Spinal cord (tissue), 10 donors: ENCODE data around the gene RAB9B. TPM values are rescaled to one million over a fixed set of nuclear protein-coding genes. Genes with fewer than 3 reads are reported as not detected.
A peak's percentile ranks its signal among the peaks of the same experiment; 100 is the strongest.
"Not testable (repeated sequence)": the region's sequence is repeated elsewhere in the genome, so short reads cannot be mapped to it uniquely, and the experiment has no call there.

Experiments
- DNase-seq, 6 donors: peaks; one replicate each; pipeline versions ENCODE4 v3.0.0 to v3.0.0-alpha.2; 2013 to 2015; ENCODE audit warnings: low spot score in 6 of 6, low read depth in 4 of 6
- H3K27ac ChIP-seq: one replicate; pipeline ENCODE4 v1.5.1; 2013; ENCODE audit warnings: low read depth, low read length, control low read depth
- H3K27me3 ChIP-seq: one replicate; pipeline ENCODE4 v1.6.1; 2013; ENCODE audit warnings: low read length; ENCODE audit not compliant: control insufficient read depth, insufficient read depth
- H3K36me3 ChIP-seq: one replicate; pipeline ENCODE4 v1.6.1; 2013; ENCODE audit warnings: low read length; ENCODE audit not compliant: control insufficient read depth, insufficient read depth
- H3K4me1 ChIP-seq: one replicate; pipeline ENCODE4 v1.6.1; 2013; ENCODE audit warnings: low read length; ENCODE audit not compliant: control insufficient read depth, insufficient read depth
- H3K4me3 ChIP-seq: one replicate; pipeline ENCODE4 v1.5.1; 2013; ENCODE audit warnings: low read depth, low read length, control low read depth
- H3K9me3 ChIP-seq: one replicate; pipeline ENCODE4 v1.6.1; 2013; ENCODE audit warnings: low read length; ENCODE audit not compliant: control insufficient read depth, insufficient read depth
- WGBS: methylation state at CpG from one replicate; pipeline ENCODE4 v1.1.5; 2013; ENCODE audit warnings: missing lambda C conversion rate; ENCODE audit not compliant: insufficient coverage; 5-methylcytosine and 5-hydroxymethylcytosine counted together
- polyA plus RNA-seq, 2 donors: library from polyadenylated mRNA; unstranded; fragments of 120-200 nt; gene quantifications; one replicate each; pipeline ENCODE4 v1.2.1, GENCODE V29; 2013; ENCODE audit not compliant: insufficient read length in 2 of 2
- total RNA-seq, 2 donors: library from RNA; depleted of rRNA in 1 of 2; stranded (reverse); fragments of 120-200 nt in 1 of 2; fragments of >200 nt in 1 of 2; gene quantifications; one replicate each; pipeline versions ENCODE4 v1.2.3 to v1.2.4, GENCODE V29; 2013 to 2014
- donor health status: healthy.

RAB9B gene
- total and polyA plus RNA-seq, 4 donors, result 11.2 to 35.8 (median 23.2) TPM

DNA sequence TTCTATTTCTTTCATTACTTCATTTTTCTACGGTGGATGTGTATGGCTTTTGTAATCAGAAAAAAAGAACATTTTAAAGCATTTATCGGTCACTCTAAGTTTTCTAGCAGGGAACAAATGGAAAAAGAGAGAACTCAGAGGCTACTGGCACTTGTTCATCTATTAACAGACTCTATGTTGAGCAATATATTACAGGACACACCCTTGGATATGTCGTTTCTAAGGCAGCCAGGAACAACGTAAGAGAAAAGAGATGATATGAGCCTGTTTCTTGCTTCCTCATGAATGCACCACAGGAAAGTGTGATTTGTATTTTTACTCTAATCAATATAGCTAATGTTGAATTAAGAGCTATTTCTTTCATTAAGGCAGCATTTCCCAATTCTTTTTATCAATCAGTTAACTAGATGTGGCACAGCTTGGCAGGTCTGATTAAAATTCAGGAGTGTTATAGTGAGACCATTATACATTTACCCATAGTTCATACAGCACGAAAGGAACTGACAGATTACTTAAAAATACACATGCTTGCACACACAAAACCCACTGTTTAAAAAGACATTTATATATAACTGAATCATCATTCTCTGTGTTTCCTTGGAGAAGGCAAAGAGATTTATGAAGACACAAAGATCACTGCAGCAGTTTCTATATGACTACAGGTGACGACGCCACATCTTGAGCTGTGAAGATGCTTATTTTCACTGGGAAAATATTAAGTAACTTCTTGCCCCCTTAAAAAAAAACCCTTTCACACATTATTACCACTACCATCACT, 13.0 kb downstream of the RAB9B start:
- peak in 1 of 6 donors; percentile 1 for DNase-seq
- Histone ChIP-seq H3K27me3 (peaks cover 2% of the 10 kb centered on the region), H3K27ac (no peak overlapping the region), H3K4me3 (no peak overlapping the region), H3K9me3 (no peaks in the 10 kb centered on the region), H3K4me1 (no peaks in the 10 kb centered on the region), H3K36me3 (no peaks in the 10 kb centered on the region)
- WGBS, result no CpG with 5 or more reads among the region's 7 CpGs

DNA sequence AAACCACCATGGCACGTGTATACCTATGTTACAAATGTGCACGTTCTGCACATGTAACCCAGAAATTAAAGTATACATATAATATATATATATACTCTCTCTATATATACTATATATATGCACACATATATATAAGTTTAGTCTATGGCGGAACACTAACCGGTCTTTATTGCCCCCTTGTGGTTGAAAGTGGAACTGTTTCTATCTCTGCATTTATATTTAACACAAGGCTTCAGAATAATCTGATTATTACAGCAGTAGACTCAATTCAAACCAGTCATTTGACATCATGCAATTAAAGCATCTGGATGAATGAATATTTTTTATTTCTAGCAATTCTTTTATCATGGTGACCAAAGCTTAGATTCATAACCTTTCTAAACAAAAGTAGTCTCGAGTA, 14.6 kb downstream of the RAB9B start:
- H3K9me3 ChIP-seq, result no peaks in the 10 kb centered on the region
- no CpG with 5 or more reads among the region's 5 CpGs for WGBS
- no peak overlapping the region for H3K4me3 ChIP-seq
- H3K27ac ChIP-seq, result no peak overlapping the region
- H3K4me1 ChIP-seq, result no peaks in the 10 kb centered on the region
- H3K36me3 ChIP-seq, result no peaks in the 10 kb centered on the region
- DNase-seq, result peak in 4 of 6 donors; percentile 35 to 84 (median 57)
- H3K27me3 ChIP-seq, result no peaks in the 10 kb centered on the region

DNA sequence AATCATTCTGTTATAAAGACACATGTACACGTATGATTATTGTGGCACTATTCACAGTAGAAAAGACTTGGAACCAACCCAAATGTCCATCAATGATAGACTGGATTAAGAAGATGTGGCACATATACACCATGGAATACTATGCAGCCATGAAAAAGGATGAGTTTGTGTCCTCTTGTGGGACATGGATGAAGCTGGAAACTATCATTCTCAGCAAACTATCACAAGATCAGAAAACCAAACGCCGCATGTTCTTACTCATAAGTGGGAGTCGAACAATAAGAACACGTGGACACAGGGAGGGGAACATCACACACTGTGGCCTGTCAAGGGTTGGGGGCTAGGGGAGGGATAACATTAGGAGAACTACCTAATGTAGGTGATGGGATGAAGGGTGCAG, 15.0 kb downstream of the RAB9B start:
- H3K9me3 ChIP-seq, DNase-seq, H3K27ac ChIP-seq, H3K4me3 ChIP-seq, H3K36me3 ChIP-seq, H3K27me3 ChIP-seq, H3K4me1 ChIP-seq: not testable (repeated sequence)
- no CpG with 5 or more reads among the region's 5 CpGs for WGBS

DNA sequence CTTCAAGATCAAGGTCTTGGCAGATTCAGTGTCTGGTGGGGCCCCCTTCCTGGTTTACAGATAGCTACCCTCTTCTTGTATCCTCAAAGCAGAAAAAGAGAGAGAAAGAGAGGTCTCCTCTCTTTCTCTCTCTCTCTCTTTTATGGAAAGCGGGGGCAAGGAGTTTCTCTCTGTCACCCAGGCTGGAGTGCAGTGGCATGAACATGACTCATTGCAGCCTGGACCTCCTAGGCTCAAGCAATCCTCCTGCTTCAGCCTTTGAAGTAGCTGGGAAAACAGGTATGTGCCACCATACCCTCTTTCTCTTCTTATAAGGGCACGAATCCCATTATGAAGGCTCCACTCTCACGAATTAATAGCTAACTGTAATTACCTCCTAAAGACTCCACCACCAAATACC, 20.2 kb downstream of the RAB9B start:
- Histone ChIP-seq H3K4me3 (no peak overlapping the region), H3K27ac (no peak overlapping the region), H3K27me3 (peaks cover 13% of the 10 kb centered on the region), H3K36me3 (no peaks in the 10 kb centered on the region), H3K9me3 (no peaks in the 10 kb centered on the region), H3K4me1 (no peaks in the 10 kb centered on the region)
- no CpG with 5 or more reads among the region's 3 CpGs for WGBS
- no peak for DNase-seq

DNA sequence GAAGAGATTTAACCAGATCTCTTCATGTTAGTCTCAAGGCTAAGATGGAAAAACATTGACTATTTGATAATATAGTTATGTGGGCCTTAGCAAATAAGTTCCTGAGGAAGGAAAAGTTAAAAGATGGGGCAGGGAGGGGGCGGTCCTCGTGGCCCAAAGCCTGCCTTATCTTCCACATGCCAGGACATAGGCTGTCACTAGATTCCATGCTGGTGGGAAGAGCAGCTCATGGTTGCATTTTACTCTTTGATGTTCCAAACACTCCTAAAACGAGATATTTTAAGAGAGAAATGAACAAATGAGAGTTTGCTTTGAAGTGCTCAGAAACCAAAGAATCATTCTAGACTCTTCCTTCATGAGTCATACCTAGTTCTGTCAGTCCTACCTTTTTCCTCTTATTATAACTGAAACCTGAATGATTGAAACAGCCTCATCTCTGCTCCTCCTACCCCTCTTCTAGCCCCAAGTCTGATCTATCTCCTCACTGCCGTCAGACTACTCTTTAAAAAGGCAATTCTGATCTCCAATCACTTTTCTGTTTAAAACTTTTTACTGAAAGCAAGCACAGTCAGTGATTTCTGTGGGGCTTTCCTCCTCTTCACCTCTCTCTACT, 25.1 kb downstream of the RAB9B start:
- Histone ChIP-seq H3K9me3 (no peaks in the 10 kb centered on the region), H3K27me3 (peaks cover 15% of the 10 kb centered on the region), H3K4me3 (no peak overlapping the region), H3K4me1 (no peaks in the 10 kb centered on the region), H3K36me3 (no peaks in the 10 kb centered on the region), H3K27ac (no peak overlapping the region)
- DNase-seq, result no peak
- WGBS, result 50% methylated on average over 1 of the region's 4 CpGs

DNA sequence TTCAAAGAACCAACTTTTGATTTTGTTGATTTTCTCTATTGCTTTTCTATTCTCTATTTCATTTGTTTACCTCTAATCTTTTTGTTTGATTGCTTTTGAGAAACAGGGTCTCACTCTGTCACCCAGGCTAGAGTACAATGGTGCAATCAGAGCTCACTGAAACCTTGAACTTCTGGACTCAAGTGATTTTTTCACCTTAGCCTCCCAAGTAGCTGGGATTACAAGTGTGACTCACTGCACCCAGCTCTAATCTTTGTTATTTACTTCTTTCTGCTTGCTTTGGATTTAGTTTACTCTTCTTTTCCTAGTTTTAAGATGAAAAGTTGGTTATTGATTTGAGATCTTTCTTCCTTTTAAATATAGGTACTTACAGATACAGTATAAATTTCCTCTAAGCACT, 26.2 kb downstream of the RAB9B start:
- Histone ChIP-seq H3K27ac (no peak overlapping the region), H3K4me3 (no peak overlapping the region), H3K36me3 (no peaks in the 10 kb centered on the region), H3K9me3 (no peaks in the 10 kb centered on the region), H3K27me3 (peaks cover 15% of the 10 kb centered on the region), H3K4me1 (no peaks in the 10 kb centered on the region)
- no peak for DNase-seq

DNA sequence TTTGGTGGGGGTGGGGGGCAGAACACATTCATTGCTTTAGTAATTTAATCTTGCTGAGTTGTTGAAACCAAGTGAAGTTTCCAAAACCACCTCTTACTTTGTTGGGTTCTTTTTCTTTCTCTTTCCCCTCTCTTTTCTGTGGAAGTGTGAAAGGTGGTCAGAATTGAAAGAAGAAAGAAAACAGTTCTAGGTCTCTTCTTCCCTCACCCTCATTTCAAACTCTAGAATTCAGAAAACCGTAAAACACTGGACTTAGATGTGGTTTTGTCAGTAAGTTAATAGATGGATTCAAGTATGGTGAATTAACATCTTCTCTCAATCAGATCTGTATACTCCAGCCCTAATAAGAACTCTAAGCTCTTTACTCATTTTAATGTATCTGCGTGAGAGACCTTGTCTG, 31.7 kb downstream of the RAB9B start:
- H3K4me1 ChIP-seq, result no peaks in the 10 kb centered on the region
- no peaks in the 10 kb centered on the region for H3K36me3 ChIP-seq
- no peaks in the 10 kb centered on the region for H3K9me3 ChIP-seq
- H3K27me3 ChIP-seq, result peaks cover 4% of the 10 kb centered on the region
- WGBS, result no CpG with 5 or more reads among the region's 2 CpGs
- H3K27ac ChIP-seq, result no peak overlapping the region
- H3K4me3 ChIP-seq, result no peak overlapping the region
- DNase-seq, result no peak

DNA sequence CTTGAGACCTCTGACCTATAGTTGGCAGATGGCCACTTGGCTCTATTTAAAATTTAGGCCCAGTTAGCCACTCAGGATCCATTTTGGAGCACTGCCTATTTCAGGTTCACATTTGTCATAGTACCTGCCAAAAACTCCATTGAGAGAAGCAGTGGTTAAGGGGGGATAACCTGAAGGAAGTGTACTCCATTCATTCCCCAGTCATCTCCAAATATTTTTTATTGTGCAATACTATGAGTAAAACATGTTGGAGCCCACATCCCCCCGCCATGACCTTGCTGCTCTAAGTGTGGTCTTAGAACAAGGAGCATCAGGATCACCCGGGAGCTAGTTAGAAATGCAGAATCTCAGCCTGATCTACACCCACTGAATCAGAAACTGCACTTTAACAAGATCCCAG, 34.4 kb downstream of the RAB9B start:
- DNase-seq, result no peak
- Histone ChIP-seq H3K27ac (no peak overlapping the region), H3K36me3 (no peaks in the 10 kb centered on the region), H3K4me1 (no peaks in the 10 kb centered on the region), H3K4me3 (no peak overlapping the region), H3K27me3 (peaks cover 12% of the 10 kb centered on the region), H3K9me3 (no peaks in the 10 kb centered on the region)
- no CpG with 5 or more reads among the region's 2 CpGs for WGBS

DNA sequence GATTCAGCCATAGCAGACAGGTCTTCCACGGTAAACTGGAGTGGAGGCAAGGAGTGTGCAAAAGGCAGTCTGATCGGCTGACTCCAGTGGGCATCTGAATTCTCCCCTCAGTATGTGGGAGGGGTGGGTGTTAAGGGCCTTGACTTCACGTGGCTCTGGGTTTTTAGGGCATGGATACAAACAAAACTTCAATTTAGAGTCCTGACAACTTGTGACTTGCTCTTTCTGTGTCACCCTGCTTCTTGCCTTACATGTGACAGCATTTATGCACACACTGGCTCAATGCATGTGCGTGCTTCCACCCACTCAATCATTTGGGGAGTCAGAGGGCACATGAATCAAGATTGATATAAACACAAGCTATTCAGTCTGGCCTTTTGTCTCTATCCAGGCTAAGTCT, 37.9 kb downstream of the RAB9B start:
- no peak for DNase-seq
- Histone ChIP-seq H3K4me1 (no peaks in the 10 kb centered on the region), H3K9me3 (no peaks in the 10 kb centered on the region), H3K27me3 (peaks cover 10% of the 10 kb centered on the region), H3K27ac (peak overlapping the region; percentile 82), H3K36me3 (no peaks in the 10 kb centered on the region), H3K4me3 (no peak overlapping the region)
- 0% methylated on average over 1 of the region's 4 CpGs for WGBS

DNA sequence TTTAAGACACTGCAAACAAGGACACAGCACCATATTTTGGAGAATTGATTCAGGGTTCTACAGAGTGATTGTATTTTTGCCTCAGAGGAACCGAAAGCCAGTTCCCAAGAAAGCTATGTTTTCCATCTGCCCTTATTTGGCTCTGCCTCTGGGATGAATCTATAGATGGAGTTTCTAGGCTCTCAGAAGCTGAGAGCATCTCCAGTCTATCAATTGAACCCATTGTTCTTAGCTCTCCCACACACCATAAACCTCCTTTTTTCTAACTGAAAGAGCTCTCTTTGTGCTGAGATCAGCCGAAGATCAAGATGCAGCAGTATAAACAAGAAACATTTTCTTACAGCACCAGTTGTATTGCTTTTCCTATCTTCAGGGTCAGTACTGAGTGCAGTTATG, 38.5 kb downstream of the RAB9B start:
- Histone ChIP-seq H3K4me1 (no peaks in the 10 kb centered on the region), H3K27ac (peak overlapping the region; percentile 82), H3K9me3 (no peaks in the 10 kb centered on the region), H3K4me3 (no peak overlapping the region), H3K27me3 (peaks cover 10% of the 10 kb centered on the region), H3K36me3 (no peaks in the 10 kb centered on the region)
- 60% methylated on average over 1 of the region's 2 CpGs for WGBS
- peak in 2 of 6 donors; percentile 48 to 59 for DNase-seq
